Neural progenitor cell (in vitro differentiated cells): ENCODE results near the gene ZRANB3.

ENCODE experiments used
- EZH2 ChIP-seq: fragments of 200-600 bp; sonication (generic); IDR thresholded peaks from 2 replicates; pipeline ENCODE4 v1.6.1; 2017; ENCODE audit warnings: antibody characterized with exemption, mild to moderate bottlenecking, moderate library complexity
- EZH2phosphoT487 ChIP-seq: fragments of 200-600 bp; sonication (generic); IDR thresholded peaks from 2 replicates; pipeline ENCODE4 v1.6.1; 2017; ENCODE audit warnings: antibody characterized with exemption
- TF ChIP-seq, protein P1 (sequence below): fragments of 200-600 bp; sonication (generic); IDR thresholded peaks from 2 replicates; pipeline ENCODE4 v1.5.1; 2017; ENCODE audit warnings: antibody characterized with exemption, mild to moderate bottlenecking

DNA sequence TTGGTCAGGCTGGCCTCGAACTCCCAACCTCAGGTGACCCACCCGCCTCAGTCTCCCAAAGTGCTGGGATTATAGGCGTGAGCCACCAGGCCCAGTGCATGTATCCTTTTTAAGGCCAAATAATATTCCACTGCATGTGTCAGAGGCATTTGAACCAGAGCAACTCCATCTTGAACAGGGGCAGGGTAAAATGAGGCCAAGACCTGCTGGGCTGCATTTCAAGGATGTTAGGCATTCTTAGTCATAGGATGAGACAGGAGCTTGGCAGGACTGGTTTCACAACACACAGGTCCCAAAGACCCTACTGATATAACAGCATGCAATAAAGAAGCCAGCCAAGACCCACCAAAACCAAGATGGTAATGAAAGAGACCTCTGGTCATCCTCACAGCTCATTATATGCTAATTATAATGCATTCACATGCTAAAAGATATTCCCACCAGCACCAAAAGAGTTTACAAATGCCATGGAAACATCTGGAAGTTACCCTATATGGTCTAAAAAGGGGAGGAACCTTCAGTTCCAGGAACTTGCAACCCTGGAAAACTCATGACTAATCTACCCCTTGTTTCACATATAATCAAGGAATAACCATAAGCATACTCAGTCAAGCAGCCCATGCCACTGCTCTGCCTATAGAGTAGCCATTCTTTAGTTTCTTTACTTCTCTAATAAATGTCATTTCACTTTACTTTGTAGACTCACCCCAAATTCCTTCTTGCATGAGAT lies 274.3 kb downstream of the ZRANB3 start:
- TF ChIP-seq EZH2phosphoT487 (no peak), EZH2 (no peak)
- TF ChIP-seq, protein P1, sequence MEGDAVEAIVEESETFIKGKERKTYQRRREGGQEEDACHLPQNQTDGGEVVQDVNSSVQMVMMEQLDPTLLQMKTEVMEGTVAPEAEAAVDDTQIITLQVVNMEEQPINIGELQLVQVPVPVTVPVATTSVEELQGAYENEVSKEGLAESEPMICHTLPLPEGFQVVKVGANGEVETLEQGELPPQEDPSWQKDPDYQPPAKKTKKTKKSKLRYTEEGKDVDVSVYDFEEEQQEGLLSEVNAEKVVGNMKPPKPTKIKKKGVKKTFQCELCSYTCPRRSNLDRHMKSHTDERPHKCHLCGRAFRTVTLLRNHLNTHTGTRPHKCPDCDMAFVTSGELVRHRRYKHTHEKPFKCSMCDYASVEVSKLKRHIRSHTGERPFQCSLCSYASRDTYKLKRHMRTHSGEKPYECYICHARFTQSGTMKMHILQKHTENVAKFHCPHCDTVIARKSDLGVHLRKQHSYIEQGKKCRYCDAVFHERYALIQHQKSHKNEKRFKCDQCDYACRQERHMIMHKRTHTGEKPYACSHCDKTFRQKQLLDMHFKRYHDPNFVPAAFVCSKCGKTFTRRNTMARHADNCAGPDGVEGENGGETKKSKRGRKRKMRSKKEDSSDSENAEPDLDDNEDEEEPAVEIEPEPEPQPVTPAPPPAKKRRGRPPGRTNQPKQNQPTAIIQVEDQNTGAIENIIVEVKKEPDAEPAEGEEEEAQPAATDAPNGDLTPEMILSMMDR: no peak
